DND-41 (cell line): ENCODE measurements around the gene TRIP11.

Experiments
- ATAC-seq: fragments of 200-7000 bp; cut with Tn5 transposase; 3 replicates; pipeline ENCODE4 v1.9.1; 2021; ENCODE audit warnings: low read depth; ENCODE audit not compliant: insufficient read depth
- DNase-seq: peaks from one replicate; pipeline ENCODE4 v3.0.0-alpha.2; 2020
- H2AFZ ChIP-seq: 2 replicates; pipeline ENCODE4 v1.6.0; 2012; ENCODE audit warnings: low read depth, low read length
- H3K27ac ChIP-seq: 2 replicates; pipeline ENCODE4 v1.5.1; 2012; ENCODE audit warnings: low read length, inconsistent platforms
- H3K27me3 ChIP-seq: fragments of 200-600 bp; sonication (generic); 2 replicates; pipeline ENCODE4 v1.6.0; 2012; ENCODE audit warnings: low read length, mild to moderate bottlenecking, inconsistent platforms; ENCODE audit not compliant: insufficient read depth, poor library complexity
- H3K36me3 ChIP-seq: 2 replicates; pipeline ENCODE4 v1.5.1; 2012; ENCODE audit warnings: low read length, inconsistent platforms; ENCODE audit not compliant: insufficient read depth
- H3K4me1 ChIP-seq: 2 replicates; pipeline ENCODE4 v1.5.1; 2012; ENCODE audit warnings: mild to moderate bottlenecking, low read length; ENCODE audit not compliant: insufficient read depth
- H3K4me2 ChIP-seq: 2 replicates; pipeline ENCODE4 v1.6.0; 2012; ENCODE audit warnings: mild to moderate bottlenecking, moderate library complexity, low read length, inconsistent platforms; ENCODE audit not compliant: insufficient read depth
- H3K4me3 ChIP-seq, 2 experiments: fragments of 200-600 bp in 1 of 2; shearing (Covaris generic) in 1 of 2; 2 replicates each; pipeline ENCODE4 v1.5.1; 2012 to 2016; ENCODE audit warnings: inconsistent platforms in 2 of 2, low read length in 2 of 2, mild to moderate bottlenecking in 2 of 2, low read depth in 1 of 2, moderate library complexity in 1 of 2
- H3K79me2 ChIP-seq: 2 replicates; pipeline ENCODE4 v1.6.0; 2012; ENCODE audit warnings: low read length, inconsistent platforms; ENCODE audit not compliant: insufficient read depth
- H3K9ac ChIP-seq: 2 replicates; pipeline ENCODE4 v1.6.0; 2012; ENCODE audit warnings: low read depth, mild to moderate bottlenecking, inconsistent platforms, low read length, moderate library complexity
- H3K9me3 ChIP-seq: 2 replicates; pipeline ENCODE4 v1.5.1; 2012; ENCODE audit warnings: low read length, moderate library complexity, mild to moderate bottlenecking, inconsistent platforms; ENCODE audit not compliant: insufficient read depth, severe bottlenecking
- H4K20me1 ChIP-seq: 2 replicates; pipeline ENCODE4 v1.6.0; 2012; ENCODE audit warnings: low read length; ENCODE audit not compliant: insufficient read depth
- CTCF ChIP-seq: IDR thresholded peaks from 2 replicates; pipeline ENCODE4 v1.5.1; 2012; ENCODE audit warnings: borderline replicate concordance, low read length, moderate library complexity, mild to moderate bottlenecking; ENCODE audit not compliant: poor library complexity, severe bottlenecking; ENCODE audit errors: extremely low read depth
- EZH2 ChIP-seq: IDR thresholded peaks from 3 replicates; pipeline ENCODE4 v1.6.1; 2012; ENCODE audit warnings: borderline replicate concordance, low read depth, mild to moderate bottlenecking, moderate library complexity, low read length, inconsistent platforms; ENCODE audit not compliant: severe bottlenecking

The TRIP11 gene

GRCh38 chr14:91942128-91942527, 97.7 kb downstream of the TRIP11 start:
- TF ChIP-seq EZH2 = no peak
- no peak for TF ChIP-seq CTCF
- no peaks in the 10 kb centered on the region for H4K20me1 ChIP-seq
- H3K27me3 ChIP-seq = no peaks in the 10 kb centered on the region

DNA sequence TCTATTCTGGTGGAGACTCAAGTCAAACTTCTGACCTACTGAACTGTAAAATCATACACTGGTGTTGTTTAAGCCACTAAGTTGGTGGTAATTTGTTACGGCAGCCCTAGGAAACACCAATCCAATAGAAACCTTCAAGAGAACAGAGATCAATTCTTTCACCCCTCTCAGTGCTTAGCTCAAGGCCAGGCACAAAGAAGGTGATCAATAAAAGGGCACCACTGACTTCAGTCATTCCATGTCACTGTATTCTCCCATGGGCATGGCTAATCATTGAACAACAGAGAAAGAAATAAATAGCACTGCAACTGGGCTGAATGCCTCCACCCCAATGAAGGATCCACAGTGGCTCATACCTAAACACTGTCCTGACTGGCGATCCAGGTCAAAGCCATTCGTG, 99.7 kb downstream of the TRIP11 start:
- H3K4me2 ChIP-seq = no peak overlapping the region
- H3K9ac ChIP-seq = no peak overlapping the region
- ATAC-seq (no peak), DNase-seq (no peak)
- no peak for TF ChIP-seq CTCF
- TF ChIP-seq EZH2 = no peak
- no peaks in the 10 kb centered on the region for H3K79me2 ChIP-seq
- no peaks in the 10 kb centered on the region for H4K20me1 ChIP-seq
- no peaks in the 10 kb centered on the region for H3K4me1 ChIP-seq
- no peak overlapping the region for H3K27ac ChIP-seq
- no peak overlapping the region for H2AFZ ChIP-seq
- H3K27me3 ChIP-seq = no peaks in the 10 kb centered on the region
- H3K4me3 ChIP-seq = no peak overlapping the region
- H3K36me3 ChIP-seq = no peaks in the 10 kb centered on the region
- H3K9me3 ChIP-seq = no peaks in the 10 kb centered on the region

More at GRCh38 chr14:91942128-91942527, 97.7 kb downstream of the TRIP11 start:
- Histone ChIP-seq H2AFZ (no peak overlapping the region), H3K79me2 (no peaks in the 10 kb centered on the region), H3K36me3 (no peaks in the 10 kb centered on the region), H3K4me3 (no peak overlapping the region), H3K9me3 (no peaks in the 10 kb centered on the region), H3K27ac (no peak overlapping the region), H3K4me1 (no peaks in the 10 kb centered on the region), H3K9ac (no peak overlapping the region), H3K4me2 (no peak overlapping the region)
- DNase-seq (peak; percentile 13), ATAC-seq (peak; percentile 50; the same call in 1 of the 3 replicates)

- Histone ChIP-seq H3K9me3 (no peaks in the 10 kb centered on the region), H4K20me1 (no peaks in the 10 kb centered on the region), H3K4me3 (no peak overlapping the region), H3K36me3 (no peaks in the 10 kb centered on the region), H3K9ac (no peak overlapping the region), H3K79me2 (no peaks in the 10 kb centered on the region), H3K4me1 (no peaks in the 10 kb centered on the region), H3K27ac (no peak overlapping the region), H3K27me3 (no peaks in the 10 kb centered on the region), H3K4me2 (no peak overlapping the region), H2AFZ (no peak overlapping the region)
- no peak for TF ChIP-seq EZH2
- TF ChIP-seq CTCF = no peak
- DNase-seq = no peak
- ATAC-seq = no peak
Measured at GRCh38 chr14:91935586-91935985, 104.3 kb downstream of the TRIP11 start.

DNA sequence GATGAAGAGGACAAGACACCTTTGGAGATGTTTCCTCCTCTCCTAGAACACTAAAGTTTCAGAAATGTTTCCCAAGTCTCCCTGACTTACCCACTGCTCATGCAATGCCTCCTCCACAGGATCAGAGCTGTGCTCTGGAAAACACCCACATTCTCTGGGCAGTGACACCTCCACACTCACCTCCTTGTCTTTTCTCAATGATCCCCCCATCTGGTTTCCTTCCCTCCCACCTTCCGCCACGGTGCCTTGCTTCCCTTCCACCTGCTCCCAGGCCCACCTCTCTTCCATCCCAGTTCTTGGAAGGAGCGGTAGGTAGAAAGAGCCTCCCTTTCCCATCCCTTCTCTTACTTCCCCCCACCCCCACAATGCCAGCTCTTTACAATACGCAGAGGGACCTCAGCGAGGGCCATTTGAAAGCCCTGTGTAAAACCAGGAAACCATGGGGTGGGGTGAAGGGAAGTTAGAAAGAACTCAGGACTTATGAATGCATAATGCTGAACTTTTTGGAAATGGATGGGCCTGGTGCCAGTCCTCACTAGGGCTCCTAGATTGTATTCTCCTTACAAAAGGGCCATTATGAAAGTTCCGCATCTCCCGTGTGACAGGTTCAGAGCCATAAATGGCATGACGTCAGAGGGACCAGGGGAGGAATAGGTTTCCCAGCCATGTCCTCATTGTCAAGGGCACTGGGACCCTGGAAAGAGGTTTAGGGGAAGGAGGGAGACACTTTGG, 105.1 kb downstream of the TRIP11 start:
- Histone ChIP-seq H4K20me1 (no peaks in the 10 kb centered on the region), H3K36me3 (no peaks in the 10 kb centered on the region), H3K4me3 (no peak overlapping the region), H3K79me2 (no peaks in the 10 kb centered on the region), H3K4me2 (no peak overlapping the region), H3K4me1 (no peaks in the 10 kb centered on the region), H3K27me3 (no peaks in the 10 kb centered on the region), H3K9ac (no peak overlapping the region), H2AFZ (no peak overlapping the region), H3K27ac (no peak overlapping the region), H3K9me3 (no peaks in the 10 kb centered on the region)
- DNase-seq (no peak), ATAC-seq (no peak)
- TF ChIP-seq EZH2 (no peak), CTCF (no peak)
